ENCODE measurements around the gene SDF2.
A peak's percentile ranks its signal among the peaks of the same experiment; 100 is the strongest.
"Not testable (repeated sequence)": the region's sequence is repeated elsewhere in the genome, so short reads cannot be mapped to it uniquely, and the experiment has no call there.

The SDF2 gene

DNA sequence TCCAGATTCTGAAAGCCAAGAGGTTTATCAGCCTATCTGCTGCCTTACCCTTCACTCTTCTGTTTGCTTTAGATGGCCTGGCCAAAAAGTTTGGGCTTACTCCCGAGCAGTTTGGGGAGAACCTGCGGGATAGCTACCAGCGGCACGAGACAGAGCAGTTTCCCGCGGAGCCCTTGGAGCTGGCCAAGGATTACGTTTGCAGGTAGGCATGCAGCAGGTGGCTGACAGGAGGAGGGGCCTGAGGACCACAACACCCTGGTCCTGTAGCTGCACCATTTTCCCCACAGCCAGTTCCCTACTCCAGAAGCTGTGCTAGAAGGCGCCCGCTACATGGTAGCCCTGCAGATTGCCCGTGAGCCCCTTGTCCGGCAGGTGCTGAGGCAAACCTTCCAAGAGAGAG, 20.9 kb upstream of the SDF2 start:
- no peak for DNase-seq

DNA sequence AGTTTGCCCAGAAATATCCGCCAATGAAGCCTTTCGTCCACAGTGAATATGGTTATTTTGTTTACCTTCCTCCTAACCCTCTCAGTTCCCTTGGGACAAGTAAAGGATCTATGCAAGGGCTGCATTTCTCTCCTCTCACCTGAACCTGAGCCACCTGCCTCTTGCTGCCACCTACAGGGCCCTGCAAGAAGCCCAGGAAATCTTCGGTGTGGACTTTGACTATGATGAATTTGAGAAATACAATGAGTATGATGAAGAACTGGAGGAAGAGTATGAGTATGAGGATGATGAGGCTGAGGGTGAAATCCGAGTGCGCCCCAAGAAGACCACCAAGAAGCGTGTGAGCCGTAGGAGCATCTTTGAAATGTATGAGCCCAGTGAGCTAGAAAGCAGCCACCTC, 14.3 kb upstream of the SDF2 start:
- DNase-seq, result peak in 1 of 2 donors; percentile 23

DNA sequence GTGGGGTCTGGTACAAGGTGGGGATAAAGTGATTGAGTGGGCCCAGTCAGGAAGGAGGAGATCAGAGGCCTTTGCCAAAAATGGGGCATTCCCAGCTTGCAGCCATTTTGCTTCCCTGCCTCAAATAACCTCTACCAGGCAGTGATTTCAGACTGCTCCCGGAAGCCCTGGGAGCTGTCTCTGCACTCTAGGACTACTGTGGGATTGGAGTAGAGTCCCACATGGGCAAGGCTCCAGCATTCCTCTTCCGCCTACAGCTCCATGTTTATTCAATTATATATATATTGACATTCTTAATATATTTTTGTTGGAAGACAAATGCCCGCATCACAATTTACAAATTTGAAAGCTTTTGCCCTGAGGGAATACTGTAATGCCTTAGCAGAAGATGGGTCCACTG, 13.8 kb upstream of the SDF2 start:
- DNase-seq, result no peak

DNA sequence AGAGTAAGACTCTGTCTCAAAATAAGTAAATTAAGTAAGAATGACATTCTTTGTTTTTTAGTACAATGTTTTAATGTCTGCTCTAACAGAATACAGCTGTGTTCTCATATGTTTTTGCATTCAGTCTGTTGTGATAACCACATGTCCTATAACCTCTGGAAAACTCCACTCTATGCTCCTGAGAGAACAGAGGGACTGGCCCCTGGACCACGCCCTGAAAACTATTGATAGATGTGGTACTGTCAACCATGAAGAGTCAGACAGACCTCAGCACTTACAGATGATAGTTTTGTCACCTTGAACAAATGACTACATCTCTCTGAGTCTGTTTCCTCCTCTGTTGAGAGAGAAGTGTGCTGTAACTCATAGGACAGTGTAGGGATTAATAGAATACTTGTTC, 8.2 kb upstream of the SDF2 start:
- DNase-seq, result no peak

DNA sequence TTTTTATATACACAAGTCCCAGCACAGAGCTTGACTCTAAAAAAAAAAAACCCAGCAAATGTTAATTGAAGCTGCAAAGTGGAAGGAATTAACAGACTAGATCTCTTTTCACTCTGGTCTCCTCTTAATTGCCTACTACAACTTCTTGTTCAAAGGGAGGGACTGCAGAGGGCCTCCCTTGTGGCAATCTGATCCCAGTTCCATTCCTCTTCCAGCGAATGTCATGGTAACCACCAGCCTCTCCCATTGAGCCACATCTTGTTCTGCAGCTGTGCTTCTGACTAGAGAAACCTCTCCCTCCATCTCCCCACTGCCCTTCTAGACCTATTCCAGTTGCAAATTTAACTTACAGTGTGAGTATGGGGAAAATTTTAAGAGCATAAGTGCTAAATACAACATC, 6.2 kb upstream of the SDF2 start:
- DNase-seq, result no peak

DNA sequence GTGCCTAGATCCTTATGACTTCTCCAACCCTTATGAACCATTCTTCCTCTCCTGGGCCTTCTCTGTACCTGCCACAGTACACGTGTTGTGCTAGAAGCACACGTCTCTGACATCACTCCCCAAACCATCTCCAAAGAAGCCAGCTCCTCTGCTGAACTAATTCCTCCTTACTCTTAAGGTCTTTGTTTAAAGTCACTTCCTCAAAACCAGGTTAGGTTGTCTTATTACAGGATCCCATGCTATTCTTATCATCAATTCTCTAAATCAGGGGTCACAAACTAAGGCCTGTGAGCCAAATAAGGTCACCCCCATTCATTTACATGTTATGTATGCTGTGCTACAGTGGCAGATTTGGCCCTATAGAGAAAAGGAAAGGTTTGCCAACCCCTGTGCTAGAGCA, 4.3 kb upstream of the SDF2 start:
- no peak for DNase-seq

DNA sequence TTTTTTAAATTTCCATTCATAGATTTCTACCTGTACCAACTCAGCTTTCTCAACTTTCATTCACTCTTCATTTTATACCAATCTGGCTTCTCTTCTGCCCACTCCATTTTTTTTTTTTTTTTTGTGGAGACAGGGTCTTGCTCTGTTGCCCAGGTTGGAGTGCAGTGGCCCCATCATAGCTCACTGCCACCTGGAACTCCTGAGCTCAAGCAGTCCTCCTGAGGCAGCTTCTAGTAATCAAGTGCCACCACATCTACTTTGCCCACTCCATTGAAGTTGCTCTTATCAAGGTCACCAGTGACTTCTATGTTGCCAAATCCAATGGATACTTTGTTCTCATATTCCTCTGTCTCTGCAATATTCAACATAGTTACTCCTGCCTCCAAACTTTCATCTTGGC, 2.0 kb upstream of the SDF2 start:
- no peak for DNase-seq

DNA sequence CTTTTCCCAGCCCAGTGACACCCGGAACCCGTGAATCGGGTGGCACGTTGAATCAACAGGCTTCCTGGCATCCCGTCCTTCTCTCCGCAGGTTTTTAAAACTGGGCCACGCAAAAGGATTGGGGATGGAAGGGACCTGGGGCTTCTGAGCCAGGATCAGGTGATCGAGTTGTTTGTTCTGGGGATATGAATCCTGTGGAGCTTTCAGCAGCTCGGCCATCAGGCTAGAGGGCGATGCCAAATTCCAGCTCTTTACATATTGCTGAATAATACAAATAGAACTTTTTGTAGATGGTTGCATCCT, 772 bp upstream of the SDF2 start:
- DNase-seq, result no peak

DNA sequence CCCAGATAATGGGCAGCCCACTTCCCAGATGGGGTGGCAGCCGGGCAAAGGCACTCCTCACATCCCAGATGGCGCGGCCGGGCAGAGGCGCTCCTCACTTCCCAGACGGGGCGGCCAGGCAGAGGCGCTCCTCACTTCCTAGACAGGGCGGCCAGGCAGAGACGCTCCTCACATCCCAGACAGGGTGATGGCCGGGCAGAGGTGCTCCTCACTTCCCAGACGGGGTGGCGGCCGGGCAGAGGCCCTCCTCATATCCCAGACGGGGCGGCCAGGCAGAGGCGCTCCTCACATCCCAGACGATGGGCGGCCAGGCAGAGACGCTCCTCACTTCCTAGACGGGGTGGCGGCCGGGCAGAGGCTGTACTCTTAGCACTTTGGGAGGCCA, 2.2 kb downstream of the SDF2 start:
- DNase-seq, result not testable (repeated sequence)

DNA sequence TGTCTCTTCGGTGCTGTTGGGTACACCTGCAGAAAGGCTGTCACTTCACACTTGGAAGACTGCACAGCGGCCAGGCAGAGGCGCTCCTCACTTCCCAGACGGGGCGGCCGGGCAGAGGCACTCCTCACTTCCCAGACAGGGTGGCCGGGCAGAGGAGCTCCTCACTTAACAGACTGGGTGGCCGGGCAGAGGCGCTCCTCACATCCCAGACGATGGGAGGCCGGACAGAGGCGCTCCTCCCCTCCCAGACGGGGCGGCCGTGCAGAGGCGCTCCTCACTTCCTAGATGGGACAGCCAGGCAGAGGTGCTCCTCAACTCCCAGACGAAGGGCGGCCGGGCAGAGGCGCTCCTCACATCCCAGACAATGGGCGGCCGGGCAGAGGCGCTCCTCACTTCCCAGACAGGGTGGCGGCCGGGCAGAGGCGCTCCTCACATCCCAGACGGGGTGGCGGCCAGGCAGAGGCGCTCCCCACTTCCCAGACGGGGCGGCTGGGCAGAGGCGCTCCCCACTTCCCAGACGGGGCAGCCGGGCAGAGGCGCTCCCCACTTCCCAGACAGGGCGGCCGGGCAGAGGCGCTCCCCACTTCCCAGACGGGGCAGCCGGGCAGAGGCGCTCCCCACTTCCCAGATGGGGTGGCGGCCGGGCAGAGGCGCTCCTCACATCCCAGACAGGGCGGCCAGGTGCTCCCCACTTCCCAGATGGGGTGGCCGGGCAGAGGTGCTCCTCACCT, 2.8 kb downstream of the SDF2 start:
- DNase-seq, result not testable (repeated sequence)

DNA sequence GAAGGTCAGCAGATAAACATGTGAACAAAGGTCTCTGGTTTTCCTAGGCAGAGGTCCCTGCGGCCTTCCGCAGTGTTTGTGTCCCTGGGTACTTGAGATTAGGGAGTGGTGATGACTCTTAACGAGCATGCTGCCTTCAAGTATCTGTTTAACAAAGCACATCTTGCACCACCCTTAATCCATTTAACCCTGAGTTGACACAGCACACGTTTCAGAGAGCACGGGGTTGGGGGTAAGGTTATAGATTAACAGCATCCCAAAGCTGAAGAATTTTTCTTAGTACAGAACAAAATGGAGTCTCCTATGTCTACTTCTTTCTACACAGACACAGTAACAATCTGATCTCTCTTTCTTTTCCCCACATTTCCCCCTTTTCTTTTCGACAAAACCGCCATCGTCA, 3.4 kb downstream of the SDF2 start:
- not testable (repeated sequence) for DNase-seq

DNA sequence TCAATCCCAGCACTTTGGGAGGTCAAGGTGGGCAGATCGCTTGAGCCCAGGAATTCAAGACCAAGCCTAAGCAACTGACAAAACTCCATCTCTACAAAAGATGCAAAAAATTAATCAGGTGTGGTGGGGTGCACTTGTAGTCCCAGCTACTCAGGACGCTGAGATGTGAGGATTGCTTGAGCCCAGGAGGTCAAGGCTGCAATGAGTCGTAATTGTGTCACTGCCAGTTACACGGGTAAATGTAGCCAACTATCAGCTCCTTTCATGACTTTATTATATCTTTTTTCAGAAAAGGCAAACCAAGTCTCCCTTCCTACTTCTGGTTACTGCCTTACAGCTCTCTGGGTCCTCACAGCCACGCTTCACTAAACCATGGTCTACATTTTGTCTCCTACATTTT, 4.0 kb downstream of the SDF2 start:
- DNase-seq, result no peak

DNA sequence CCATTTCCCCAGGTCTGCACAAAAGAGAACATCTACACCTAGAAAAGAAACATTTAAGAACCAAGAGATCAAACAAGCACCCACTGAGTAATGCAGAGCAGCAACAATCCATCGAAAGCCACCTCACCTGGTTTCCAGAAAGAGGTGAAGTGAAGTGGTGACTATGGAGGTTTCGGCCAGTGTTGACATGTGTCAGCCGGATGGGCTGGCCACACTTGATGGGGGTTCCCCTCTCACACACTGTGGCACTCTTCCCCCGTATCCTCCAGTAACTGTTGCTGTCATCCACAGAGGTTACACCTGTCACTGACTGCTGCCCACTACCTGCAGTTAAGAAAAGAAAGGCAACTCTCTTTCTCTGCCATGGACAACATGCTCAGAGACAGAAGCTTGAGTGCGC, 6.5 kb downstream of the SDF2 start:
- DNase-seq, result no peak

DNA sequence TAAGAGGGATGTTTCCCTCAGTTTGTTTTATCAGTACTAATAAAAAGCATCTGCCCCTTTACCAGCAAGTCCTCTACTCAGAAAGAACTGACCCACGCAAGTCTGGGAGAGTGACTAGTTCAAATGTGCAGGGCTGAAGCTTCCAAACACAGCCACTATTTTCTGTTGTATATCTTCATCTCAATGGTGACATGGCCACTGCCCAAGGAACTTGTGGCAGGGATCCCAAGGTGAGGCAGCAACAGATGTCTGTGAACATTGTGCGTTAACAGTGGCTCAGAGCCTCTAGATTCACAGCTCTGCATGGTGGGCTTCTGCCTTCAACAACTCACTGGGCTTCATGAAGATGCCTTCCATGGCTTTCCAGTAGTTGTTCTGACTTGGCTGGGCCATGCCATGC, 13.0 kb downstream of the SDF2 start:
- no peak for DNase-seq

DNA sequence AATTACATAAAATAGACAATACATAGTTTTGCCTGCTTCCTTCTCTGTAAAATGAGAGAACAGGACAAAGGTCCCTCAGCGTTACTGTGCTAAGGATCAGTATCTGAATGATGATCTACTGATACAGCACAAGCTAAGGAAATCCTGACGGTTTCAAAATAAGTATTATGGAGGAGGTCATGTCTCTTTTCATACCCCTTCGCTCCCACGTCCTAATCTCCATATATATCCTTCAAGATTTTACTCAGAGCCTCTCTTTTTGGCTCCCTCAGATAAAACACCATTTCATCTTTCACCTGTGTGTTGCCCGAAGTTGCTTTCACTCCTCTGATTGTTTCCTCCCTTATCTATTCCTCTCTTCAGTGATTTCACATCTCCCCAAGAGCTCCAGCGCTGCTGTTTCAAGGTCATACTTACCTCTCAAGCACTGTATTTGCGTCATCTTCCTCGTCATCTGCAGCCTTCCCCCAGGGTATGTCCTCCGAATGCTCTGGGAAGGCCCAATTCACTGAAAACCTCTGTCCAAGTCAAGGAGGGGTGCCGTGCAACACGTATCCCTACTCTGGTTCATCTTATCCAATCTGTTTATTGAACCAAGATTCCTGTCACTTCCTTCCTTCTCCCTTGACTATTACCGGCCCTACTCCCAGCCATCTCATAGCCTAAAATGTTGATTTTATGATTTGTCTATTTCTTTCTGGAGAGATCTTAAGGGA, 15.5 kb downstream of the SDF2 start:
- DNase-seq, result peak in 1 of 2 donors; percentile 10

DNA sequence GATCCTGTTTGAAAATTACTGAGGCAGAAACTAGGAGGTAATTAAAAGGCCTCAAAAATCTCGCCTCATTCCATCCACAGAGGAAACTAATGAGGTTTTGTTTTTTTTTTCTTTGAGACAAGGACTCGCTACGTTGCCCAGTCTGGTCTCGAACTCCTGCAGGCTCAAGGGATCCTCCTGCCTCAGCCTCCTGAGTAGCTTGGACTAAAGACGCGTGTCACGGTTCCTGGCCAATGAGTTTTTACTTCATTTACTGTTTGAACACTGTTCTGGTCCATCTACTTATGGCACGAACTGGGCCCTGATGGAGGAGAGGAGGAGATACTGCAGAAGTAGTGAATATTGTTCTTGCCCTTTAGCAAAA, 16.1 kb downstream of the SDF2 start:
- DNase-seq, result no peak

DNA sequence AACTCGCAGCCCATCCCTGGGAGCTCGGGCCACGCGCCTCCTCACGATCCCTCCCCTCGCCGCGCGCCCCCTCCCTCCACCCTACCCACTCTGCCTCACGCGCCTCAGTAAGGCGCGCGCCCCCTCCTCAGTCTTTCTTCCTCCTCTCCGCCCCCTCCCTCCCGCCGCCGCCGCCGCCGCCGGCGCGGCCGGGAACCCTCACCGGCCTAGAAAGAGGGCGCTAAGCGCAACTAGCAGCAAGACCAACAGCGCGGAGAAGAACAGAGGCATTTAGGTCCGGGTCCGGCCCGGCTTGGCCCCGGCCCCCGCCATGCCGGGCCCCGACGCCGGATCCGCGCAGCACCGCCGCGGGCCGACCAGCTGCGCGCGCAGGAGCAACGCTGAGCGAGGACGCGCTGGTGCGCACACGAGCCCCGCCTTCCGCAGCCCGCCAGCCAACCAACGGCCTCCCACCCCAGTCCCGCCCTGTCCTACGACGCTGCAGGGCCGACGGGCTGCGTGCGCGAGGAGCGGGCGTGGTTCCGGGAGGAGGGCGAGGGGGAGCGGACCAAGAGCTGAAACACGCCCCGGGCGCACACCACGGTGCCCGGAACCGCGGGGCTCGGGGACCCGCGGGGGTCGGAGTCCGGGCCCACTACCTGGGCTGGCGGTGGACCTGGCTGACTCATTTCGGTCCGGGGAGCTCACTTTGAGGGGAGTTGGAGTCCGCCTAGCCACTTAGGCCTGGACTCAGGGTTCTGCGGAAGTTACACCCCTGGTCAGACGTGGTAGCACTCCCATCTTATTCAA, 16.7 kb downstream of the SDF2 start, which contains the start of gene BLTP2:
Gene BLTP2 (minus strand): TSS at position 372 of the 789 bp plus-strand sequence. CDS start 102 bp downstream, at position 270.
- DNase-seq, result peak; percentile 95 to 96

DNA sequence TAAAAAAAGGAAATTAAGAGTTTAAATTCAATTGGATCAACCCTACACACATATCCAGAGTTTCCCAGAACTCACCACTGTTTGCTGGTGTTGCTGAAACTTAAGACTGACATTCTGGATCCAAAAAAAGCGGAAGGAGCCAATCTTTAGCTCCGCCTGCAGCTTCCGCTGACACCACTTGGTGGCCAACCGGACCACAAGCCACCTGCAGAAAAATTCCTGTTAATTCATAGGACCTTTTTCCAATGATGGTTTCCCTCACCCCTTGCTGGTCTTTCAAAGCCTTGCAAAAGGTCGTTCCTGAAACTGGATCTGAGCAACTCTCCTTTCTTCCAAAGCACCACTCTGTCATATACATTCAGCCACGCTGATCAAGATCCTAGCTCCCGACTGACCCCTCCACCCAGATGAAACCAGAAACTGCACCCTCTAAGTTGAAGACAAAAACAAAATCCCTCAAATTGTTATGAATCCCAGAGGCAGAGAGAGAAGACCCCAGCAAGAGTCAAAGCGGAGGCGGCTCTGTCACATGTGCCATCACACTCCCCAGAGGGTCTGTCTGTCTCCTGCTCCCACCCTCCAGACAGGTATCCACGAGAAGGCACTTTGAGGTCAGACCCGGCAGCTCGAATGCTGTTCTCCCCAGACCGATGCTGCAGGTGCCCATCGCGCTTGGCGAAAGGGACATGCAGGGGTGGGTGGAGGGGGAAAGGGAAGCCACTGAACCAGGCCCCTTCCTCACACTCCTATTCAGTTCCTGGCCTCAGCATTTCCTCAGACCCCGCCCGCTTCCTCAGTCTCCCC, 17.5 kb downstream of the SDF2 start:
- peak; percentile 35 to 41 for DNase-seq

DNA sequence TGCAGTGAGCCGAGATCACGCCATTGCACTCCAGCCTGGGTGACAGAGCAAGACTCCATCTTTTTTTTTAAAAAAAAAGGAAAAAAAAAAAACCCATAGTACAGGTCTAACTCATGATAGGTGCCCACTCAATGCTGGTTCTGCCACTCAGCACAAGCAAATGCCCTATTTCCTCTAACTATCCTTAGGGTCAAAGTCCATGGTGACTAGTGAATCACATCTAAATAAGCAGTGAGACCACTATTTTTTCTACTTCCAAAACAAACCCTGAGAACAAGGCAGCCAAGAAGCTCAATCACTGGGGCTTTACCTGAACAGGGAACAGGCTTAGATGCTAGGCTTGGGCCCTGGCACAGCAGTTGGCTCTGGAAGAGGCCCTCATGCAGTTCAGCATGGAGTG, 20.1 kb downstream of the SDF2 start:
- DNase-seq, result no peak

DNA sequence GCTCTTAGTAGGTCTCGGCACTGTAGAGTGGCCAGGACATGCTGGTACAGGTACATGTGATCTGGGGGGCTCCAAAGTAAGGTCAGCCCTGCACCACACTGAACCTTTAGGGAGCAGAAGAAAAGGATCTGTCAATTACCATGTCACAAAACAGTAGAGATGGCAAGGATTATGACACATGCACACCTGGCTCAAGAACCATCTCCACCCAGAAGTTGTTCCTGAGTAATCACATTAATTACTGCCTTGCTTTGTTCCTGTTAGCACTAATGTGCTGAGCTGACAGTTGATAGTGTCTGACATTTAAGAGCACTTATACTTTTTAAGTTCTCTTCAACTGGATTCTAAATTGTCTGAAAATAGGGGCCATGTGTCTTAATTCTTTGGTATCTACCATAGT, 26.2 kb downstream of the SDF2 start:
- no peak for DNase-seq

DNA sequence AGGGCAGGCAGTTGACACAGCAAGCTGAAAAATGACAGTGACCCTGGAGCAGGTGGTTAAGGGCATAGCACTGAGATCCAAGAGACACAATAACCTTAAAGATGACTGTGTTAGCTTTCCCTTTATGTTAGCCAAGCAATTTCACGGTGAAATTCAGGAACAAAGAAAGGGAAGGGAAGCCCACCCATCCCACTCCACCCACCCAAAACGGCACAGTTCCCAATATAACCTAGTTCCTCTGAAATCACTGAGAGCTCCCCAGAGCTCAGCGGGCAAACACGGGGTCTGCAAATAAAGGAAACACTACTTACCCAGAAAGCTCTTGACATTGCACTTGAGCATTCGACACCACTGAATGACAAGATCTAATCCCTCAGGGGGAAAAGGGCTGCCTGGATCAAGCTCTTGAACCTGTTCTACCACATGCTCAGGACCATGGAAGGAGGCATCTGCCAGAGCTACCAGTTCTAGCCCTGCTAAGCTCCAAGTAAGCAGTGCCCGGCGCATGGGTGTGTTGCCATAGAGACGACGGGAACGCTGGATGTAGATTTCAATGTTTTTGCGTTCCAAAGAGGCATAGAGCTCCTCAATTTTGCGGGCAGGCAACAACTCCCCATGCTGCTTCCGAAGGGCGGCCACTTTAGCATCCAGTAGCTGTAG, 27.4 kb downstream of the SDF2 start:
- no peak for DNase-seq

DNA sequence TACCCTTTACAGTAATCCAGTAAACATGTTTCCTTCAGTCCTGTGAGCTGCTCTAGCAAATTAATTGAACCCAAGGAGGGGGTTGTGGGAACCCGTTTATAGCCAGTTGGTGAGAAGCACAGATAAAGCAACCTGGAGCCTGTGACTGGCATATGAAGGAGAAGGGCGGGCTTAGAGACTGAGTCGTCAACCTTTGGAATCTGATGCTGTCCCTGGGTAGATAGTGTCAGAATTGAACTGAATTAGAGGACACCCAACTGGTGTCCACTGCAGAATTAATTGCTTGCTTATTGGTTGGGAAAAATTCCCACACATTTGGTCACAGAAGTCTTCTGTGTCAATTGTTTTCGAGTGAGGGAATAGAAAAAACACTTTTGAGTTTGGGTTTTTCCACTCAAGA, 34.9 kb downstream of the SDF2 start:
- DNase-seq, result no peak

DNA sequence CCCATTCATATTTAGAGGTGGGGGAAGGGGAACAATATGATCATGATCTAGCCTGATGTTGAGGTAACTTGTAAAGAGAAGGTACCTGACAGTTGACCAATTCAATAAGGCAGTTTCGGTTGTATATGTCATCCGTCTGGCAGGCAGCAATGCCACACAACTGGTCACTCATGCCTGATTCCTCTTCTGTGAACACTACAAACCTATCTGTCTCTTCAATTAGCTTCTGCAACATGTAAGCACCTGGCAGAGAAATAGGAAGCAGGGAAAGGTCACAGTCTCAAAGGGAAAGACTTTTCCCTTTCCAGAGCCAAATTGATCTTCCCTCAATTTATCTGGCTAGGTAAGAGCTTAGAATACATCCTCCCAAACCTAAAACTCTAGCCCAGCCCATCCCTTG, 37.6 kb downstream of the SDF2 start:
- no peak for DNase-seq
